ENCODE measurements around the gene CALN1.

Gene CALN1

GRCh38 chr7:71904484-71904883 lies 507.7 kb downstream of the CALN1 start:
- H3K4me3 ChIP-seq (ENCODE audit: low read depth, low read length) = no peak overlapping the region
- TF ChIP-seq, protein P1, sequence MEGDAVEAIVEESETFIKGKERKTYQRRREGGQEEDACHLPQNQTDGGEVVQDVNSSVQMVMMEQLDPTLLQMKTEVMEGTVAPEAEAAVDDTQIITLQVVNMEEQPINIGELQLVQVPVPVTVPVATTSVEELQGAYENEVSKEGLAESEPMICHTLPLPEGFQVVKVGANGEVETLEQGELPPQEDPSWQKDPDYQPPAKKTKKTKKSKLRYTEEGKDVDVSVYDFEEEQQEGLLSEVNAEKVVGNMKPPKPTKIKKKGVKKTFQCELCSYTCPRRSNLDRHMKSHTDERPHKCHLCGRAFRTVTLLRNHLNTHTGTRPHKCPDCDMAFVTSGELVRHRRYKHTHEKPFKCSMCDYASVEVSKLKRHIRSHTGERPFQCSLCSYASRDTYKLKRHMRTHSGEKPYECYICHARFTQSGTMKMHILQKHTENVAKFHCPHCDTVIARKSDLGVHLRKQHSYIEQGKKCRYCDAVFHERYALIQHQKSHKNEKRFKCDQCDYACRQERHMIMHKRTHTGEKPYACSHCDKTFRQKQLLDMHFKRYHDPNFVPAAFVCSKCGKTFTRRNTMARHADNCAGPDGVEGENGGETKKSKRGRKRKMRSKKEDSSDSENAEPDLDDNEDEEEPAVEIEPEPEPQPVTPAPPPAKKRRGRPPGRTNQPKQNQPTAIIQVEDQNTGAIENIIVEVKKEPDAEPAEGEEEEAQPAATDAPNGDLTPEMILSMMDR (IDR thresholded peaks at IDR 0.05; ENCODE audit: control insufficient read depth, extremely low read depth, insufficient read depth) = no peak
- no peak for DNase-seq (ENCODE audit: low read depth)

- no peak overlapping the region for H3K4me3 ChIP-seq (ENCODE audit: low read depth, low read length)
- no peak for DNase-seq (ENCODE audit: low read depth)
- TF ChIP-seq, protein P1 (IDR thresholded peaks at IDR 0.05; ENCODE audit: control insufficient read depth, extremely low read depth, insufficient read depth) = no peak
These were observed 511.6 kb downstream of the CALN1 start for GRCh38 chr7:71900556-71900955.

DNA sequence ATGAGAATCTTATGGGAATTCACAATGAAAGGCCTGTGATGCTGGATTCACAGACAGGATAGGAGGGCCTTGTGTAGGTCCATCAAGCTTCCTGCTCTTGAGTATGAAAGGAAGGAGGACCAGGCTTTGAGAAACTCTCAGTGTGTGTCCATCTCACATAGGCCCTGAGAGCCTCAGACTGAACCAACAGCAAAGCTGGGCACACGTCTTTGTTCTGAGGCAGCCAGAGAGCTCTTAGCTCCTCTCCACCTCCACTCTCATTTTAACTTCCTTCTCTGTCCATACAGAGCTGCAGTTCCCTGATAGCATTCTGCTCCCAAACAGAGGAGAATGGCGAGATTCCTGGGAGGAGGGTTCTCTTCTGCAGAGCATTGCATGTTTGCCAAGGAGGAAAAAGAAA lies 515.6 kb downstream of the CALN1 start:
- no peak overlapping the region for H3K4me3 ChIP-seq (ENCODE audit: low read depth, low read length)
- no peak for DNase-seq (ENCODE audit: low read depth)
- TF ChIP-seq, protein P1 (IDR thresholded peaks at IDR 0.05; ENCODE audit: control insufficient read depth, extremely low read depth, insufficient read depth) = no peak

DNA sequence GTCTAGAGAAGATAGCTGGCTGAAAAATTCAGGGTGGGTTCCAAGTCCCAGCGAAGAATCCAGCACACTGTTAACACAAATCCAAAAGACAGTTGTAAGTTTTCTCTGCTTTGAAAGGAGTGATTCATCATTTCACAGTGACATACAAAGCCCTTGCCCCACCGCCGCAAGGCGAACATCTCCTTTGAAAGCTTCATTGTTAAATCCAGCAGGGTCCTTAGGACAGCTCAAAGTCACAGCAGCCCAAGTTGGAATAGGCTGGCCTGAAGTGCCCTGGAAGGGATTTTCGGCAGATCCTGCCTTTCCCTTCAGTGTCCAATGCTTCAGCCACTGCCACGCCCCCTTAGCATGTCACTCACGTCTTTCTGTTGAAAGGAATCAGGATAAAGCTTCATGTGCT lies 526.1 kb downstream of the CALN1 start:
- H3K4me3 ChIP-seq (ENCODE audit: low read depth, low read length) = no peak overlapping the region
- TF ChIP-seq, protein P1 (IDR thresholded peaks at IDR 0.05; ENCODE audit: control insufficient read depth, extremely low read depth, insufficient read depth) = no peak
- DNase-seq (ENCODE audit: low read depth) = no peak

DNA sequence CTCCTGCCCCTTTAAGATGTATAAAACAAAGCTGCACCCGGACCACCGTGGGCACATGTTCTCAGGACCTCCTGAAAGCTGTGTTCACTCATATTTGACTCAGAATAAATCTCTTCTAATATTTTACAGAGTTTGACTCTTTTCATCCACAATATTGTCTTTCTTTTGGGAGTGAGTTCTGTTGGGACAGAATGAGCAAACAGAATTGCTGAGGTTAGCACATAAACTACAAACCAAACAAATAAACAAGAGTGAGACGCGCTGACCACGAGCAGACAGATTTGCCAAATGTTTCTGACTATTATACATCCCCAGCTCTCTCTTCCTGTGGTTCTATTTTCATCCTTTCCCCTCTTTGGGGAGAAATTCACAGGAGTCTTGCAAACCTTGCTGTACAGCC lies 526.7 kb downstream of the CALN1 start:
- H3K4me3 ChIP-seq (ENCODE audit: low read depth, low read length) = no peak overlapping the region
- TF ChIP-seq, protein P1 (IDR thresholded peaks at IDR 0.05; ENCODE audit: control insufficient read depth, extremely low read depth, insufficient read depth) = no peak
- DNase-seq (ENCODE audit: low read depth) = no peak

DNA sequence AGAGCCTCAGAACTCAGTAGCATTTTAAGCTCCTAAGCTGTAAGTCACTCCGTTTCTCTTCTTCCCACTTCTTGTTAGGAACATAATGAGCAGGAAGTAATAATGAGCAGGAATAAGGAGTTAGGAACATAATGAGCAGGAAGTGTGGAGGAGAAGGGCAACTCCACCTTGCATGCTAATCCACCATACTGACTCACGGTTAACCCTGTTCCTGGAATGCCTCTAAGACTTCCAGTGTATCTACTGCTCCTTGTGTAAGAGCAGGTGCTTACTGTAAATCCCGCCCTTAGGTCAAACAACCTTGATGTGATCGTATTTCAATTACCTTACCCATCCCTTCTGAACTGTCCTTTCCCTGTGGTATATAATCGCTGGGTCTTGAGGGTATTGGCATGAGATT lies 528.7 kb downstream of the CALN1 start:
- TF ChIP-seq, protein P1 (IDR thresholded peaks at IDR 0.05; ENCODE audit: control insufficient read depth, extremely low read depth, insufficient read depth) = no peak
- DNase-seq (ENCODE audit: low read depth) = no peak

DNA sequence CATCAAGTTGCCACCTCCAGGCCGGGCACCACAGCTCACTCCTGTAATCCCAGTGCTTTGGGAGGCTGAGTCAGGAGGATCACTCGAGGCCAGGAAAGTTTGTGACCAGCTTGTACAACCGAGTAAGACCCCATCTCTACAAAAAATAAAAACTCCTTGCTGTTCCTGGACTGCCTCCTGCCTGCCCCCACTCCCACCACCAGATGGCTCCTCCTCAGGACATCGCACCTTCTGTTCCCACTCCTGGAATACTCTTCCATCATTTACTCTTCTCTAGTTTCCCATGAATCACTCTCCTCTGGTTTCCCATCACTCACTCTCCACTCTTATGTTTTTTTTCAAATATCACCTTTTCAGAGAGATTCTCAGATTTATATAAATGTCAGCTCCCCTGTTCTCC lies 540.7 kb downstream of the CALN1 start:
- no peak overlapping the region for H3K4me3 ChIP-seq (ENCODE audit: low read depth, low read length)
- TF ChIP-seq, protein P1 (IDR thresholded peaks at IDR 0.05; ENCODE audit: control insufficient read depth, extremely low read depth, insufficient read depth) = peak; percentile 23; the same call in 1 of the 2 replicates
- no peak for DNase-seq (ENCODE audit: low read depth)

More for the DNA sequence above, 528.7 kb downstream of the CALN1 start:
- H3K4me3 ChIP-seq (ENCODE audit: low read depth, low read length) = no peak overlapping the region
